PFSK-1 (cell line): ENCODE measurements around the gene CTSH.

Experiments used
- POLR2AphosphoS5 ChIP-seq: IDR thresholded peaks from 2 replicates; pipeline ENCODE4 v1.6.1; 2012; ENCODE audit warnings: low read depth, mild to moderate bottlenecking, control low read depth, low read length, moderate library complexity
- REST ChIP-seq, 2 experiments: IDR thresholded peaks; 2 replicates each; pipeline versions ENCODE4 v1.6.1 to v1.8.0; 2011 to 2012; ENCODE audit warnings: low read depth in 2 of 2, low read length in 2 of 2, control low read depth in 1 of 2, inconsistent platforms in 1 of 2, mild to moderate bottlenecking in 1 of 2, moderate library complexity in 1 of 2; ENCODE audit not compliant: insufficient read depth in 1 of 2
- TAF1 ChIP-seq: IDR thresholded peaks from 2 replicates; pipeline ENCODE4 v1.6.1; 2012; ENCODE audit warnings: low read length, control low read depth, borderline replicate concordance; ENCODE audit not compliant: insufficient read depth

- no peak for TF ChIP-seq REST (IDR thresholded peaks at IDR 0.05; ENCODE audit: insufficient read depth in 1 of 2, low read depth in 2 of 2, low read length in 2 of 2)
- TF ChIP-seq TAF1 = no peak
- TF ChIP-seq POLR2AphosphoS5 = no peak
Observed at GRCh38 chr15:78914027-78914764, 30.6 kb downstream of the CTSH start.
